Endodermal cell (in vitro differentiated cells): Measurements from ENCODE around the gene ALOX5AP. TPM values are rescaled to one million over a fixed set of nuclear protein-coding genes. Genes with fewer than 3 reads are reported as not detected.

Experiments
- DNase-seq: peaks from one replicate; pipeline ENCODE4 v3.0.0-alpha.2; 2017
- H3K27ac ChIP-seq: 2 replicates; pipeline ENCODE4 v1.5.1; 2013; ENCODE audit warnings: mild to moderate bottlenecking, low read depth, low read length, moderate library complexity
- H3K27me3 ChIP-seq: 2 replicates; pipeline ENCODE4 v1.6.1; 2013; ENCODE audit warnings: mild to moderate bottlenecking, low read length, moderate library complexity; ENCODE audit not compliant: insufficient read depth, control insufficient read depth, poor library complexity, severe bottlenecking
- H3K36me3 ChIP-seq: 2 replicates; pipeline ENCODE4 v1.7.0; 2013; ENCODE audit warnings: mild to moderate bottlenecking, low read length, moderate library complexity; ENCODE audit not compliant: control insufficient read depth, insufficient read depth
- H3K4me1 ChIP-seq: one replicate; pipeline ENCODE4 v1.7.0; 2013; ENCODE audit warnings: low read length; ENCODE audit not compliant: control insufficient read depth, insufficient read depth
- H3K4me3 ChIP-seq: 2 replicates; pipeline ENCODE4 v1.5.1; 2013; ENCODE audit warnings: mild to moderate bottlenecking, low read length, moderate library complexity
- H3K9ac ChIP-seq: 2 replicates; pipeline ENCODE4 v1.6.1; 2013; ENCODE audit warnings: mild to moderate bottlenecking, low read length, moderate library complexity; ENCODE audit not compliant: poor library complexity, severe bottlenecking; ENCODE audit errors: extremely low read depth
- H3K9me3 ChIP-seq: 2 replicates; pipeline ENCODE4 v1.6.1; 2013; ENCODE audit warnings: mild to moderate bottlenecking, low read length, moderate library complexity; ENCODE audit not compliant: control insufficient read depth
- H3K27ac Mint-ChIP-seq: 2 replicates; pipeline ENCODE4 v1.8.0; 2020; ENCODE audit warnings: mixed read lengths
- H3K27me3 Mint-ChIP-seq: 2 replicates; pipeline ENCODE4 v1.8.0; 2021; ENCODE audit warnings: mild to moderate bottlenecking, mixed read lengths; ENCODE audit not compliant: insufficient read depth
- H3K36me3 Mint-ChIP-seq: 2 replicates; pipeline ENCODE4 v1.8.0; 2020; ENCODE audit warnings: low read depth, mixed read lengths
- H3K4me1 Mint-ChIP-seq: 2 replicates; pipeline ENCODE4 v1.8.0; 2020; ENCODE audit warnings: mixed read lengths
- H3K4me3 Mint-ChIP-seq: 2 replicates; pipeline ENCODE4 v1.8.0; 2020; ENCODE audit warnings: mild to moderate bottlenecking, moderate library complexity, mixed read lengths
- H3K9me3 Mint-ChIP-seq: 2 replicates; pipeline ENCODE4 v1.8.0; 2020; ENCODE audit warnings: mild to moderate bottlenecking, mixed read lengths
- CTCF ChIP-seq: fragments of 200-600 bp; sonication (generic); conservative IDR thresholded peaks from 2 replicates; pipeline ENCODE4 v1.5.0; 2021; ENCODE audit warnings: antibody characterized with exemption, mild to moderate bottlenecking
- whole genome bisulfite sequencing, 2 experiments: methylation state at CpG; one replicate each; pipeline versions ENCODE4 v1.1.5 to v1.1.7; 2013; ENCODE audit warnings: missing lambda C conversion rate in 2 of 2, mixed read lengths in 1 of 2; ENCODE audit not compliant: insufficient coverage in 1 of 2, insufficient read length in 1 of 2; 5-methylcytosine and 5-hydroxymethylcytosine counted together
- total RNA-seq, 2 donors: library from RNA; stranded (reverse); fragmentation: NEBNext Ultra II Directional in 1 of 2; extraction: Animal tissue kit (Norgen Biotek cat#: 25700) in 1 of 2; gene quantifications; 2 replicates in 1 of 2; 3 replicates in 1 of 2; pipeline ENCODE4 v1.2.1, GENCODE V29; 2021

ALOX5AP gene
- total RNA-seq, 2 donors from 2014 or later: not detected

- H3K4me3 ChIP-seq: no peak overlapping the region
- H3K36me3 Mint-ChIP-seq: no peaks in the 10 kb centered on the region
- H3K27ac ChIP-seq: no peak overlapping the region
- H3K27me3 Mint-ChIP-seq: peaks cover 4% of the 10 kb centered on the region
- H3K9me3 ChIP-seq: no peaks in the 10 kb centered on the region
- no peak for DNase-seq
- H3K27ac Mint-ChIP-seq: no peak overlapping the region
- no peaks in the 10 kb centered on the region for H3K4me1 ChIP-seq
- TF ChIP-seq CTCF: no peak
- no peaks in the 10 kb centered on the region for H3K36me3 ChIP-seq
- no peaks in the 10 kb centered on the region for H3K9me3 Mint-ChIP-seq
- no peak overlapping the region for H3K4me3 Mint-ChIP-seq
- no peaks in the 10 kb centered on the region for H3K4me1 Mint-ChIP-seq
- H3K27me3 ChIP-seq: no peaks in the 10 kb centered on the region
- no peak overlapping the region for H3K9ac ChIP-seq
- WGBS, 2 experiments: 95 to 100% methylated on average over 2 to 3 of the region's 3 CpGs
Observed at GRCh38 chr13:30720172-30720869, 15.0 kb upstream of the ALOX5AP start.

- Histone ChIP-seq H3K9ac (no peak overlapping the region), H3K27me3 (no peaks in the 10 kb centered on the region), H3K36me3 (no peaks in the 10 kb centered on the region), H3K4me3 (no peak overlapping the region), H3K27ac (no peak overlapping the region), H3K9me3 (no peaks in the 10 kb centered on the region), H3K4me1 (no peaks in the 10 kb centered on the region)
- WGBS, 2 experiments: 93 to 100% methylated on average over 1 to 4 of the region's 4 CpGs
- no peak for TF ChIP-seq CTCF
- Mint-ChIP-seq H3K36me3 (no peaks in the 10 kb centered on the region), H3K4me3 (no peak overlapping the region), H3K4me1 (no peaks in the 10 kb centered on the region), H3K27me3 (peaks cover 4% of the 10 kb centered on the region), H3K9me3 (no peaks in the 10 kb centered on the region), H3K27ac (no peak overlapping the region)
- DNase-seq: no peak
Observed at GRCh38 chr13:30721936-30722335, 13.4 kb upstream of the ALOX5AP start.

- Mint-ChIP-seq H3K9me3 (no peaks in the 10 kb centered on the region), H3K27me3 (peaks cover 4% of the 10 kb centered on the region), H3K4me3 (no peak overlapping the region), H3K4me1 (no peaks in the 10 kb centered on the region), H3K36me3 (no peaks in the 10 kb centered on the region), H3K27ac (no peak overlapping the region)
- Histone ChIP-seq H3K4me3 (no peak overlapping the region), H3K9me3 (no peaks in the 10 kb centered on the region), H3K27ac (no peak overlapping the region), H3K9ac (no peak overlapping the region), H3K36me3 (no peaks in the 10 kb centered on the region), H3K27me3 (no peaks in the 10 kb centered on the region), H3K4me1 (no peaks in the 10 kb centered on the region)
- TF ChIP-seq CTCF: no peak
- no peak for DNase-seq
- 95% methylated on average over 2 of the region's 2 CpGs; no CpG with 5 or more reads in 1 of the 2 experiments for WGBS, 2 experiments
Observed at GRCh38 chr13:30722361-30722760, 13.0 kb upstream of the ALOX5AP start.
